Stimulated activated CD4-positive, alpha-beta T cell treated with anti-CD3 and anti-CD28 coated beads, Interleukin-2, amount 100 ng/mL, for 48 hours (primary cell): ENCODE measurements around the gene SHROOM3.

Experiments used
- DNase-seq, 2 donors: peaks; one replicate each; pipeline ENCODE4 v3.0.0-alpha.2; 2020

SHROOM3 gene

GRCh38 chr4:76494871-76495590 lies 60.0 kb downstream of the SHROOM3 start:
- DNase-seq: no peak

- no peak for DNase-seq
Measured at GRCh38 chr4:76498550-76498949, 63.5 kb downstream of the SHROOM3 start.

DNA sequence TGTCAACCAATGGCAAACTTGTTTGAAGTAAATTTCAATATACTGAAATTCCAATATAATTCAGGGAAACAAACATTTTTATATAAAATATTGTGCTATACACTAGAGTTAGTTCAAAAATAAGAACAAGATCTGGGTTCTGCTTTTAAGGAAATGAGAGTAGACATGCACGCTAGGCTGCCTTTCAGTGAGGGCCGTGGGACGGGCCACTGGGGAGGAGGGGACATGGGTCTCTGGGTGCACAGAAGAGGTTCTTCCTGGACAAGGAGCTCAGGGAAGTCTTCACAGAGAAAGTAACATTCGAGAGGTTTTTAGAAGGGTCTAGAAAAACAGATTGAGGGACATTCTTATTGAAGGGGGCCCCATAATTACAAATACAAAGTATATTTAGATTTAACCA lies 64.4 kb downstream of the SHROOM3 start:
- DNase-seq: no peak

GRCh38 chr4:76502886-76503285 lies 67.9 kb downstream of the SHROOM3 start:
- DNase-seq: no peak

- DNase-seq: no peak
Measured at GRCh38 chr4:76504613-76505465, 69.8 kb downstream of the SHROOM3 start.

GRCh38 chr4:76511947-76512346 lies 76.9 kb downstream of the SHROOM3 start:
- no peak for DNase-seq

- no peak for DNase-seq
Measured at GRCh38 chr4:76513482-76513881, 78.5 kb downstream of the SHROOM3 start.

DNA sequence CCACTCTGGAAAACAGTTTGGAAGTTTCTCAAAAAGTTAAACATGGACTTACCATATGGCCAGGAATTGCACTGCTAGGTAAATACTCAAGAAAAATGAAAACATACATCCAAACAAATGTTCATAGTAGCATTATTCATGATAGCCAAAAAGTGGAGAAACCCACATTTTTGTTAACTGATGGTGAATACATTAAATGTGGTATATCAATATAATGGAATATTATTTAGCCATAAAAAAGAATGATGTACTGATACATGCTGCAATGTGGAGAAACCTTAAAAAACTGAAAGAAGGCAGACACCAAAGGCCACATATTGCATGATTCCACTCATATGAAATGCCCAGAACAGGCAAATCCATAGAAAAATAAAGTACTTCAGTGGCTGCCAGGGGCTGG lies 79.1 kb downstream of the SHROOM3 start:
- DNase-seq: no peak

DNA sequence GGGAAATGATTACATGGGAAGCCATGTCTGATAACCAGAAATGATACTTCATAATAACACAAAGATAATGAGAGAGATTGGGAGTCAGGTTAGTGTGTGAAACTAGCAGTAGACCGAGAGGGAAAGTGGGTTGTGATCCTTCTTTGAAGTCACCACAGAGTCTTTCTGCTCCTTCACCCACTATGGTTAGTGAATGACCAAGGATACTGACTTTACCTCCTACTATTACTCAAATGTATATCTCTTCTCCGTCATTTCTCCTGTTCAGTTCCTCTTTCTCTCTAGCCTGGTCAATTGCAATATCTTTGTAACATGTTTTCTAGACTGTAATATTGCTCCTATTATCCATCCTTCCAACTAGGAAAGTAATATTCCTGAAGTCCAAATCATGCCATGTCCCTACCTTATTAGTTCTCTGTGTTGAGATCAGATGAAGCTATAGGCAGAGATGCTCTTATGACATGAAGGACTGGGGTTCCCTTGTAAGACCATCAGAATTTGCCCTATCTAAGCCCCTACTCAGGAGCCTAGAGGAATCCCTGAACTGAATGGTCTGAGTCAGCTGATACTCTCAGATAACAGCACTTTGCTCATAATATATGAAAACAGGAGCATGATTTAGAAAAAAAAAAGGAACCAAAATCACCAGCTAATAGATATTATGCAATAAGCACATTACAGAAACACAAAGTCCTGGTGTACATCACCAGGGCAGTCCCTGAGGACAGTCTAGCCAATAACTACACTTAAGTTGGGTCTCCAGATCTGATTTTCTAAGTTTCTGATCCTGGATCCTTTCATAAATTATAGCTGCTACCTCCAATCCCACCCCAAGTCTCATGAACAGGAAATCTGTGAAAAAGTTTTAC lies 81.2 kb downstream of the SHROOM3 start:
- no peak for DNase-seq

GRCh38 chr4:76518241-76518640 lies 83.2 kb downstream of the SHROOM3 start:
- no peak for DNase-seq

DNA sequence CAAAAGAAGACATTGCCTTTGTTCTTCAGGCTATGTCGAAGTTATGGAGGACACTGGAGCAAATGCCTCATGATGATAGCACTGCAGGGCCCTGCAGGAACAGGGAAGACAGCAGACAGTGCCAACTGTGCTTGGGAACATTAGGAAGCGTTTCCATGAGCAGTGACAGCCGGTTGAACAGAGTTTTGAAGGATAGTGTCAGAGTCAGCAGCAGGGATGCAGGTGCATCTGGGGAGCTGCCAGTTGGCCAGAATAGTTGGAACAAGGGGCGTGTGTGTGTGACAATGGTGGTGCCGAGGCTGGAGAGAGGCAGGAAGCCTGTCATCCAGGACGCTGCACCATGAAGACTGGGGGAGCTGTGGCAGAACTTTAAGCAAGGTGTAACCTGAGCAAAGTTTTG lies 88.6 kb downstream of the SHROOM3 start:
- no peak for DNase-seq

GRCh38 chr4:76525751-76526150 lies 90.7 kb downstream of the SHROOM3 start:
- DNase-seq: no peak

- no peak for DNase-seq
Measured at GRCh38 chr4:76526585-76526990, 91.6 kb downstream of the SHROOM3 start.

DNA sequence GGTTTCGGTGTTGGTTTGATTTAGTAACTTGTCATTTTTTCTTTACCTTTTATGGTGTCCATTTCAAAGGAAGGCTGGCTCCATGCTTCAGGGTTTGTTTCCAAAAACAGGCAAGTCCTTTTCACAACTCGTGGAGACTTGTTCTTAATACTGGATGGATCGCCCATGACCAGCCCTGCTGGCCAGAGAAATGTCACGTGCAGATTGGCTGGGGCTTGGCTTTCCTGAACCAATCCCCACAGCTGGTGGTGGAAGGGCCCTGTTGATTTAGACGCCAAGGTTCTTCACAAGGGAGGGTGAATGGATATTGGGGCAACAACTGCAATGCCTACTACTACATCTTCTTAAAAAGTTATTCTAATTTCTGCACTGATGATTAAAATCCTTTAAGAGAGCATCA lies 92.6 kb downstream of the SHROOM3 start:
- DNase-seq: no peak

- DNase-seq: no peak
Measured at GRCh38 chr4:76531597-76531996, 96.6 kb downstream of the SHROOM3 start.

DNA sequence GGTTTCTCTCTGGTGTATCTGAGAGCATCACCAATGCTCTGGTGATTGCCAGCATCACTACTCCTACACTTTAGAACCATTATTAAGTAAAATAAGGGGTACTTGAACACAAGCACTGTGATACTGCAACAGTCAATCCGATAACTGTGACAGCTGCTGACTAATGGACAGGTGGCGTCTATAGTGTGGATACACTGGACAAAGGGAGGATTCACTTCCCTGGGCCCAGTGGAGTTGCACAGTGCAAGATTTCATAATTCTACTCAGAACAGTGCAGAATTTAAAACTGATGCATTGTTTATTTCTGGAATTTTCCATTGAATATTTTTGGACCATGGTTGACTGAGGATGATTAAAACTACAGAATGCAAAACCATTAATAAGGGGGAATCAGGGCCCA lies 97.8 kb downstream of the SHROOM3 start:
- DNase-seq: no peak

GRCh38 chr4:76533314-76533713 lies 98.3 kb downstream of the SHROOM3 start:
- no peak for DNase-seq

DNA sequence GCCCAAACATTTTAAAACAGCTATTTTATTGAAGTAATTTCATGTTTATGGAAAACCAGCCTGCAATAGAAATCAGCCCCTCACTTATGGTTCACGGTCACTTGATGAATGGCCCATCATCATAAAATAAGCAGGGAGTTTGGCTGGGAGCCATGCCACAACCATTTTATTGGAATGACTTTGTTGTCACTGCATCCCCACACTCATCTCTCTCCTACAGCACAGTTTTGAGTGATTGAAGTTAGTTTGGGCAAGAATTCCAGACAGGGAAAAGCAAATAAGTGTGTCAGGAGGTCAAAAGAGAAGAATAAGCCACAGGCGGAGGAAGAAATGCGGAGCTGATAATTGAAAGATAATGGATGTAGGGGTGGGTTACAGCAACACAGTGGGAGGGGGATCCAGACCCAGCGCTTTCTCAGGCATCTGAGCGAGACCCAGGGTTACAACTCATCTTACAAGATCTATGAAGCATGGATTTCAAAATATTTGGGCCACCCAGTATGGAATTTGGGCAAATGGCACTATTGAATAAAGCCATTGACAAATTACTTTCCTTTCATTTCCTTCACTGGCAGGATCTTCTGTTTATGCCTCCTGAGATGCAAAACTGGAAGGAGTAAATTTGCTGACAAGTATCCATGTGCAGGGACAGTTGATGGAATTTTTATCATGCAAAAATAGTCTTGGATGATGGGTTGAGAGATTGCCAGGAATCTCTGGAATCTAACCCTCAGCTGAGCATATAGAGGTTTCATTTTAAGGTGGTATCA lies 100.8 kb downstream of the SHROOM3 start:
- no peak for DNase-seq

DNA sequence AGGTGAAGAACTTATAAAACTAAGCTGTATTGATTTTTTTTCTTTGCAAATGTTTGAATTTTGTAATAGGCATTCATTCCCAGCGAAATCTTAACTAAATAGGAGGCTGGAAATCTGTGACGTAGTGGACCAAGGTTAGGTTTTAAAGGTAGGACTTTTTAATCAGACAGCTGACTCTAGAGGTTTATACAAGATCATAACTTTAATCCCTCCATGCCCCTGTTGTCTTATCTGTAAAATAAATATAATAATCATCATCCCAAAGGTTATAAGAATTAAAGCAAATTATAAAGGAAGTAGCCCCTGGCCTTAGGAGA lies 101.3 kb downstream of the SHROOM3 start:
- DNase-seq: no peak

DNA sequence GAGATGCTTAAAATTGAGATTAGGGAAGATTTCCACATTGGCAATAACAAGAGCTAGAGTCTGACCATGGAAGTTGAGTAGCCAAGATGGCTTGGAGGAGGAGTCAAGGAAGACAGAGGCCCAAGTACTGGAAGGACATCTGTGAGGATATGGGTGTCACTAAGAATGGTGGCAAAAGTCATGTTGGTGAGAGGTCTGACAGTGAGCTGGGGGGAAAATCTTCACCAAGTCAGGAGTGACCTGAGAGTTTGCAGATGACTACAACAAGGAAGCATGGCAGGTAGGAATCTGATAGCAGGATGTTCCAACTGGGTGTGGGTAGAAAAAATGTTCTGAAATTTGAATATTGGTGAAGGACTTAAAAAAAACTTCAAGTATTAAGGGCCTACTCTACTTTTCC lies 103.3 kb downstream of the SHROOM3 start:
- no peak for DNase-seq

DNA sequence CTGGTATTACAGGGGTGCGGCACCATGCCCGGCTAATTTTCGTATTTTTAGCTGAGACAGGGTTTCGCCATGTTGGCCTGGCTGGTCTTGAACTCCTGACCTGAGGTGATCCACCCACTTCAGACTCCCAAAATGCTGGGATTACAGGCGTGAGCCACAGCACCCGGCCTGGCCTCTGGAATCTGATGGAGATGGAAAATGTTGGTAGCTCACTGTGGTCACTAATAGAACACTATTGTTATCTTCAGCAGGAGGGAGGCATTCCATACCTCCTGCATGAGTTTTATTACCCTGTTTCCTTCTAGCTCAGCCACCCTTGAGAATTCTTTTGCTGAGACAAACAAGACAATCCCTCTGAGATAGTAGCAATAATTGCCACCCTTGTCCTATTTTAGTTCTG lies 105.0 kb downstream of the SHROOM3 start:
- no peak for DNase-seq

DNA sequence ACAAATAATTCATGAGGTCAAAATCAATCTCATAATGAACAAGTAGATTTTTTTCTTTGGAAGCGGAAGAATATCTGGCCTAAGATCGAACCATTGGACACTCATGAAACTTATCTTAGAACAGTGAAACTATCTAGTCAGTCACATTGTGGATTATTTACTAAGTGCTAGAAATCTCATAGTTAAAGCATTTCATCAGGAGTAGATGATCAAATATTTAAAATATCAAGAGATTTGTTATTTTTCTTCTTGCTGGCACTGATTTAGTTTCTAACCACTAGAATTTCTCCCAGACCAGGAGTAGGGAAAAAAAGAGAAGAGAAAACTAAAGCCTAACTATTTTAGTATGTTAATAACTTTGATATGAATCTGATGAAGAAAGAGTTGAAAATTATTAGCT lies 105.5 kb downstream of the SHROOM3 start:
- DNase-seq: no peak

- no peak for DNase-seq
Measured at GRCh38 chr4:76543378-76543777, 108.3 kb downstream of the SHROOM3 start.
